Left renal pelvis (tissue), 4 donors: ENCODE results near the gene NUDT19. TPM values are rescaled to one million over a fixed set of nuclear protein-coding genes. Genes with fewer than 3 reads are reported as not detected.
"Not testable (repeated sequence)": the region's sequence is repeated elsewhere in the genome, so short reads cannot be mapped to it uniquely, and the experiment has no call there.

Source experiments
- DNase-seq, 4 donors: peaks; one replicate each; pipeline ENCODE4 v3.0.0-alpha.2; 2013; ENCODE audit warnings: low read depth in 4 of 4, low spot score in 3 of 4
- polyA plus RNA-seq, 4 donors: library from polyadenylated mRNA; unstranded; fragments of 120-200 nt; gene quantifications; one replicate each; pipeline ENCODE4 v1.2.1, GENCODE V29; 2013; ENCODE audit not compliant: insufficient read length in 4 of 4

NUDT19 gene
- polyA plus RNA-seq, 4 donors, result 8.2 to 13.0 (median 11.6) TPM

GRCh38 chr19:32674931-32675719 is 16.5 kb upstream of the NUDT19 start, which contains the start of gene ANKRD27:
TSS of gene ANKRD27 (minus strand) at chr19:32675180. CDS start at chr19:32659015, 16,165 bp downstream.
- peak; percentile 95 to 98 (median 97) for DNase-seq

GRCh38 chr19:32675720-32676185 is 15.9 kb upstream of the NUDT19 start, which contains the start of gene RGS9BP:
TSS of gene RGS9BP (plus strand) at chr19:32675848. CDS start at chr19:32676264, 416 bp downstream.
- no peak for DNase-seq

GRCh38 chr19:32676186-32676894 is 15.3 kb upstream of the NUDT19 start:
- DNase-seq, result no peak

GRCh38 chr19:32676895-32677359 is 14.7 kb upstream of the NUDT19 start:
- no peak for DNase-seq

GRCh38 chr19:32677657-32678056 is 14.0 kb upstream of the NUDT19 start:
- DNase-seq, result no peak

GRCh38 chr19:32680986-32681385 is 10.6 kb upstream of the NUDT19 start:
- no peak for DNase-seq

GRCh38 chr19:32682317-32682716 is 9.3 kb upstream of the NUDT19 start:
- DNase-seq, result no peak

GRCh38 chr19:32686847-32687475 is 4.7 kb upstream of the NUDT19 start:
- DNase-seq, result no peak

- no peak for DNase-seq
Observed at GRCh38 chr19:32687681-32688080, 3.9 kb upstream of the NUDT19 start.

GRCh38 chr19:32688311-32688710 is 3.3 kb upstream of the NUDT19 start:
- no peak for DNase-seq

GRCh38 chr19:32691952-32692726 is 518 bp downstream of the NUDT19 start:
- DNase-seq, result no peak

GRCh38 chr19:32692727-32693061 is 1.1 kb downstream of the NUDT19 start:
- DNase-seq, result no peak

GRCh38 chr19:32693151-32694108 is 1.8 kb downstream of the NUDT19 start:
- DNase-seq, result not testable (repeated sequence)

- not testable (repeated sequence) for DNase-seq
Observed at GRCh38 chr19:32694316-32694715, 2.7 kb downstream of the NUDT19 start.

- DNase-seq, result not testable (repeated sequence)
Observed at GRCh38 chr19:32694851-32695250, 3.2 kb downstream of the NUDT19 start.

GRCh38 chr19:32695506-32695905 is 3.9 kb downstream of the NUDT19 start:
- DNase-seq, result not testable (repeated sequence)

- DNase-seq, result not testable (repeated sequence)
Observed at GRCh38 chr19:32696771-32697170, 5.2 kb downstream of the NUDT19 start.

GRCh38 chr19:32700129-32700528 is 8.5 kb downstream of the NUDT19 start:
- not testable (repeated sequence) for DNase-seq

GRCh38 chr19:32702010-32702409 is 10.4 kb downstream of the NUDT19 start:
- DNase-seq, result no peak
